ENCODE measurements around the gene PLEKHA4. TPM values are rescaled to one million over a fixed set of nuclear protein-coding genes. Genes with fewer than 3 reads are reported as not detected.
"Not testable (repeated sequence)": the region's sequence is repeated elsewhere in the genome, so short reads cannot be mapped to it uniquely, and the experiment has no call there.

PLEKHA4 gene
- total RNA-seq, 2 donors from 2014 or later, result 6.5 to 21.1 TPM

- ATAC-seq, result no peak
- no peak for DNase-seq
- H3K4me1 ChIP-seq, result no peaks in the 10 kb centered on the region
- H3K36me3 ChIP-seq (replicated peaks in 1 of 2; ENCODE audit: insufficient read depth in 1 of 2, low read depth in 2 of 2), result no peaks in the 10 kb centered on the region
- TF ChIP-seq CTCF (IDR thresholded peaks at IDR 0.05) (no peak), POLR2A (IDR thresholded peaks at IDR 0.05) (no peak)
- no peak overlapping the region for H3K27ac ChIP-seq
- H3K27me3 ChIP-seq, result no peaks in the 10 kb centered on the region
- intact Hi-C loops (cut with DNase I), result no loop called here
- no peaks in the 10 kb centered on the region for H3K9me3 ChIP-seq
- H3K4me3 ChIP-seq, result no peak overlapping the region
- 85 to 86% methylated on average over 7 of the region's 7 CpGs for WGBS, 2 donors
Observed at GRCh38 chr19:48854103-48854502, 14.3 kb downstream of the PLEKHA4 start.

- DNase-seq (no peak), ATAC-seq (no peak)
- no peak for TF ChIP-seq CTCF (IDR thresholded peaks at IDR 0.05)
- TF ChIP-seq POLR2A (IDR thresholded peaks at IDR 0.05), result no peak
- intact Hi-C loops (cut with DNase I), result no loop called here
- H3K27ac ChIP-seq, result no peak overlapping the region
- no peaks in the 10 kb centered on the region for H3K4me1 ChIP-seq
- WGBS, 2 donors, result 90 to 93% methylated on average over 3 to 8 of the region's 8 CpGs
- H3K9me3 ChIP-seq, result no peaks in the 10 kb centered on the region
- no peak overlapping the region for H3K4me3 ChIP-seq
- no peaks in the 10 kb centered on the region for H3K36me3 ChIP-seq (replicated peaks in 1 of 2; ENCODE audit: insufficient read depth in 1 of 2, low read depth in 2 of 2)
- H3K27me3 ChIP-seq, result no peaks in the 10 kb centered on the region
Observed at GRCh38 chr19:48853483-48853882, 14.9 kb downstream of the PLEKHA4 start.

GRCh38 chr19:48852292-48852691 is 16.1 kb downstream of the PLEKHA4 start:
- H3K4me1 ChIP-seq, result no peaks in the 10 kb centered on the region
- no peak overlapping the region for H3K4me3 ChIP-seq
- H3K9me3 ChIP-seq, result no peaks in the 10 kb centered on the region
- 95 to 100% methylated on average over 1 to 4 of the region's 4 CpGs for WGBS, 2 donors
- H3K27me3 ChIP-seq, result no peaks in the 10 kb centered on the region
- DNase-seq (no peak), ATAC-seq (no peak)
- TF ChIP-seq CTCF (IDR thresholded peaks at IDR 0.05) (no peak), POLR2A (IDR thresholded peaks at IDR 0.05) (no peak)
- intact Hi-C loops (cut with DNase I), result no loop called here
- no peaks in the 10 kb centered on the region for H3K36me3 ChIP-seq (replicated peaks in 1 of 2; ENCODE audit: insufficient read depth in 1 of 2, low read depth in 2 of 2)
- no peak overlapping the region for H3K27ac ChIP-seq

GRCh38 chr19:48846659-48847058 is 21.8 kb downstream of the PLEKHA4 start:
- H3K4me1 ChIP-seq; intact Hi-C loops (cut with DNase I); H3K36me3 ChIP-seq (replicated peaks in 1 of 2; ENCODE audit: insufficient read depth in 1 of 2, low read depth in 2 of 2); DNase-seq; H3K27me3 ChIP-seq; ATAC-seq; H3K4me3 ChIP-seq; H3K27ac ChIP-seq; H3K9me3 ChIP-seq: not testable (repeated sequence)
- 88 to 90% methylated on average over 3 of the region's 3 CpGs for WGBS, 2 donors

GRCh38 chr19:48845384-48845783 is 23.0 kb downstream of the PLEKHA4 start:
- 89 to 91% methylated on average over 10 to 13 of the region's 15 CpGs for WGBS, 2 donors
- Histone ChIP-seq H3K9me3 (no peaks in the 10 kb centered on the region), H3K36me3 (replicated peaks in 1 of 2; ENCODE audit: insufficient read depth in 1 of 2, low read depth in 2 of 2) (no peaks in the 10 kb centered on the region), H3K4me1 (no peaks in the 10 kb centered on the region), H3K27ac (no peak overlapping the region), H3K4me3 (no peak overlapping the region), H3K27me3 (no peaks in the 10 kb centered on the region)
- ATAC-seq, result no peak
- intact Hi-C loops (cut with DNase I), result no loop called here
- TF ChIP-seq CTCF (IDR thresholded peaks at IDR 0.05) (no peak), POLR2A (IDR thresholded peaks at IDR 0.05) (no peak)
- DNase-seq, result no peak
